ENCODE data around the gene CTXND1. TPM values are rescaled to one million over a fixed set of nuclear protein-coding genes. Genes with fewer than 3 reads are reported as not detected.

Gene CTXND1
- total and polyA plus RNA-seq, 8 donors, result 0.29 to 4.3 (median 1.4) TPM

DNA sequence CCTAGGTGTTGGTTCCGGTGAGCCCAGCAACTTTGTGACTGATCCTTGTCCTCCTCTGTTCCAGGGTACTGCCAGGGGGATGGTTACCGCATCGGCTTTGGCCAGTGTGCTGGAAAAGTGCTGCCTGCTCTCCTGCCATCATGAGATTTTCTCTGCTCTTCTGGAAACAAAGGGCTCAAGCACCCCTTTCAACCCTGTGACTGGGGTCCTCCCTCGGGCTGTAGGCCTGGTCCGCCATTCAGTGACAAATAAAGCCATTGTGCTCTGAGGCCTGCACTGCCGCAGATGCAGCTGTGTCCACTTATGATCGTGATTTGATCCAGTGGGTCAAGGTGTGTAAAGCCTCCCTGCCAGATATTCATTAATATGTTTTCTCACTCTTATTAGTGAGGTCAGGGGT, 65.9 kb downstream of the CTXND1 start:
- intact Hi-C loops (cut with DNase I; ENCODE audit: low total_unique reads), result no loop called here
- TF ChIP-seq POLR2A (IDR thresholded peaks at IDR 0.05), result no peak
- TF ChIP-seq, protein P1, sequence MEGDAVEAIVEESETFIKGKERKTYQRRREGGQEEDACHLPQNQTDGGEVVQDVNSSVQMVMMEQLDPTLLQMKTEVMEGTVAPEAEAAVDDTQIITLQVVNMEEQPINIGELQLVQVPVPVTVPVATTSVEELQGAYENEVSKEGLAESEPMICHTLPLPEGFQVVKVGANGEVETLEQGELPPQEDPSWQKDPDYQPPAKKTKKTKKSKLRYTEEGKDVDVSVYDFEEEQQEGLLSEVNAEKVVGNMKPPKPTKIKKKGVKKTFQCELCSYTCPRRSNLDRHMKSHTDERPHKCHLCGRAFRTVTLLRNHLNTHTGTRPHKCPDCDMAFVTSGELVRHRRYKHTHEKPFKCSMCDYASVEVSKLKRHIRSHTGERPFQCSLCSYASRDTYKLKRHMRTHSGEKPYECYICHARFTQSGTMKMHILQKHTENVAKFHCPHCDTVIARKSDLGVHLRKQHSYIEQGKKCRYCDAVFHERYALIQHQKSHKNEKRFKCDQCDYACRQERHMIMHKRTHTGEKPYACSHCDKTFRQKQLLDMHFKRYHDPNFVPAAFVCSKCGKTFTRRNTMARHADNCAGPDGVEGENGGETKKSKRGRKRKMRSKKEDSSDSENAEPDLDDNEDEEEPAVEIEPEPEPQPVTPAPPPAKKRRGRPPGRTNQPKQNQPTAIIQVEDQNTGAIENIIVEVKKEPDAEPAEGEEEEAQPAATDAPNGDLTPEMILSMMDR (IDR thresholded peaks at IDR 0.05), result no peak
- TF ChIP-seq POLR2AphosphoS5 (IDR thresholded peaks at IDR 0.05), result no peak
- no peak for TF ChIP-seq EP300 (IDR thresholded peaks at IDR 0.05)
- no peak overlapping the region for H3K4me3 ChIP-seq
- WGBS, 5 donors, result 92 to 100% (median 94%) methylated on average over 4 to 7 of the region's 7 CpGs
- no peaks in the 10 kb centered on the region for H3K27me3 ChIP-seq
- H3K9me3 ChIP-seq, result no peaks in the 10 kb centered on the region
- DNase-seq, result no peak
- peaks cover 0 to 11% (median 0%) of the 10 kb centered on the region in 4 donors for H3K4me1 ChIP-seq
- peaks cover 15 to 68% (median 64%) of the 10 kb centered on the region in 4 donors for H3K36me3 ChIP-seq
- H3K27ac ChIP-seq, result no peak overlapping the region

DNA sequence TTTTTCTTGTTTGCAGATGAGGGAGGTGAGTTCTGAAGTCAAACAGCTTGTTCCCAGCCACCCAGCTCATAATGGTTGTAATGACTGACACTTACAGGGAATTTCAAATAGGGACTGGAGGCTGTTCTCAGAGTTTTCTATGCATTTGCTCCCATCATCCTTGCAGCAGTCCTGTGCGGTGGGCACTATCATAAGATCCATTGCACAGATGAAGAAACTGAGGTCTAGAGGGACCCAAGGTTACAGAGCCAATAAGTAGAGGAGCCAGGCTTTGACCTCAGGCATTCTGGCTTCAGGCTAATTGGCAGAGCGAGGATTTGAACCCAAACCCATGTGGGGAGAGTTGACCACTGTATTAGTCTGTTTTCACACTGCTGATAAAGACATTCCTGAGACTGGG, 66.9 kb downstream of the CTXND1 start:
- Histone ChIP-seq H3K27ac (no peak overlapping the region), H3K27me3 (no peaks in the 10 kb centered on the region), H3K4me3 (no peak overlapping the region), H3K4me1 (peaks cover 0 to 11% (median 0%) of the 10 kb centered on the region in 4 donors), H3K9me3 (no peaks in the 10 kb centered on the region), H3K36me3 (peaks cover 15 to 77% (median 73%) of the 10 kb centered on the region in 4 donors)
- intact Hi-C loops (cut with DNase I; ENCODE audit: low total_unique reads), result no loop called here
- WGBS, 5 donors, result 92 to 98% (median 96%) methylated on average over 2 of the region's 2 CpGs
- DNase-seq, result no peak
- TF ChIP-seq, protein P1 (IDR thresholded peaks at IDR 0.05), result no peak
- TF ChIP-seq POLR2A (IDR thresholded peaks at IDR 0.05) (no peak), POLR2AphosphoS5 (IDR thresholded peaks at IDR 0.05) (no peak), EP300 (IDR thresholded peaks at IDR 0.05) (no peak)

DNA sequence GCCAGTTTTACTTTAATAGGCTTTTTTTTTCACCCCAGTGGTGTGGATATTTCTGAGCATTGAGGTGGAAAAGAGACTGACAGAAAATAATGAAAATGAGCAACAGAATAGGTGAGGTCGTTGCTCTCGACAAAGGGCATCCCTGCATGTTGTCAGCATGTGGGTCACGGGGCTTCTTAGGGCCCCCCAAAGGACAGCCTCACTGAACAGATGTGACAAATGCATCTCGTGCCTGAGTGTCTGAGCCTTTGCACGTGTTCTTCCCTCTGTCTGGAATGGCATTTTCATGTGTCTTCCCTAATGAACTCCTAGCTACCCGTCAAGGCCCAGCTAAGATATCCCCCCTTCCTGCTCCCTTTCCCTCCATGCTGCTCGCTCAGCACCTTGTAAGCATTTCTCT, 67.5 kb downstream of the CTXND1 start:
- Histone ChIP-seq H3K27me3 (no peaks in the 10 kb centered on the region), H3K9me3 (no peaks in the 10 kb centered on the region), H3K27ac (no peak overlapping the region), H3K36me3 (peaks cover 15 to 83% (median 78%) of the 10 kb centered on the region in 4 donors), H3K4me1 (peaks cover under 1 to 11% (median 4%) of the 10 kb centered on the region in 4 donors), H3K4me3 (no peak overlapping the region)
- 87 to 96% (median 94%) methylated on average over 7 of the region's 7 CpGs for WGBS, 5 donors
- DNase-seq, result no peak
- intact Hi-C loops (cut with DNase I; ENCODE audit: low total_unique reads), result no loop called here
- TF ChIP-seq POLR2A (IDR thresholded peaks at IDR 0.05), result no peak
- TF ChIP-seq EP300 (IDR thresholded peaks at IDR 0.05), result no peak
- TF ChIP-seq POLR2AphosphoS5 (IDR thresholded peaks at IDR 0.05), result no peak
- TF ChIP-seq, protein P1 (IDR thresholded peaks at IDR 0.05), result no peak

DNA sequence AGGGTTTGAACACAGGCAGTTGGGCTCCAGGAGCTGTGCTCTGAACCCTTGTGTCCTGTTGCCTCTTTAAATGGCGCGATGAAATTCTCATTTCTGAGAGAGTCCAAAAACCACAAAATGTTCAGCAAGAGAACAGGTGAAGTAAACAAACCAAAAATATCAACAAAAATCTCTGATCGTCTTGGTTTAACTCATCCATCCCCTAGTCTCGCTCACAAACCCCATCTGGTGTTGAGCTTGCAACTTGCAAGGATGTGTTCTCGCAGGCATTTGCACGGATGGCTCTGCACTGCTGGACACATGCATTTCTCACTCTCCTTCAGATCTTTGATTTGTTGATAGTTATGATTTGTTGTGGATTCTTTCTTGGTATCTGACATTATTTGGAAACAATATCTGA, 68.1 kb downstream of the CTXND1 start:
- no peak for TF ChIP-seq POLR2AphosphoS5 (IDR thresholded peaks at IDR 0.05)
- TF ChIP-seq POLR2A (IDR thresholded peaks at IDR 0.05), result no peak
- TF ChIP-seq, protein P1 (IDR thresholded peaks at IDR 0.05), result no peak
- no peak for TF ChIP-seq EP300 (IDR thresholded peaks at IDR 0.05)
- intact Hi-C loops (cut with DNase I; ENCODE audit: low total_unique reads), result no loop called here
- H3K27ac ChIP-seq, result no peak overlapping the region
- H3K4me3 ChIP-seq, result no peak overlapping the region
- no peak for DNase-seq
- no peaks in the 10 kb centered on the region for H3K27me3 ChIP-seq
- no peaks in the 10 kb centered on the region for H3K9me3 ChIP-seq
- 82 to 87% (median 84%) methylated on average over 6 of the region's 6 CpGs for WGBS, 5 donors
- H3K36me3 ChIP-seq, result peaks cover 15 to 89% (median 81%) of the 10 kb centered on the region in 4 donors
- H3K4me1 ChIP-seq, result peaks cover 4 to 11% (median 8%) of the 10 kb centered on the region in 4 donors
